ENCODE measurements around the gene CXCR6. TPM values are rescaled to one million over a fixed set of nuclear protein-coding genes. Genes with fewer than 3 reads are reported as not detected.

The CXCR6 gene
- total RNA-seq (2012; rRNA removed), result not detected in 2 replicates

- Histone ChIP-seq H3K4me1 (ENCODE audit: control insufficient read depth, insufficient read depth, low read length) (peaks cover 11% of the 10 kb centered on the region), H3K9me3 (replicated peaks; ENCODE audit: low read length) (no peaks in the 10 kb centered on the region), H3K36me3 (ENCODE audit: insufficient read depth, low read length) (peaks cover 12% of the 10 kb centered on the region), H3K27me3 (ENCODE audit: control insufficient read depth, insufficient read depth, low read length) (peaks cover 4% of the 10 kb centered on the region), H3K4me2 (ENCODE audit: low read length) (no peak within 1 kb of the TSS), H3K4me3 (ENCODE audit: low read length) (no peak within 1 kb of the TSS), H3K9ac (ENCODE audit: low read depth, low read length) (no peak within 1 kb of the TSS)
These were observed at the start of gene CXCR6 for GRCh38 chr3:45943207-45943846. TSS of gene CXCR6 (plus strand) at chr3:45943464. CDS start at chr3:45946482, 3,018 bp downstream.

- no peak overlapping the region for H3K9ac ChIP-seq (ENCODE audit: low read depth, low read length)
- H3K4me1 ChIP-seq (ENCODE audit: control insufficient read depth, insufficient read depth, low read length), result peaks cover 11% of the 10 kb centered on the region
- H3K36me3 ChIP-seq (ENCODE audit: insufficient read depth, low read length), result no peaks in the 10 kb centered on the region
- H3K9me3 ChIP-seq (replicated peaks; ENCODE audit: low read length), result no peaks in the 10 kb centered on the region
- no peak overlapping the region for H3K4me2 ChIP-seq (ENCODE audit: low read length)
- H3K4me3 ChIP-seq (ENCODE audit: low read length), result no peak overlapping the region
- peaks cover 42% of the 10 kb centered on the region for H3K27me3 ChIP-seq (ENCODE audit: control insufficient read depth, insufficient read depth, low read length)
These were observed 49.2 kb upstream of the CXCR6 start for GRCh38 chr3:45894015-45894414.

GRCh38 chr3:45895686-45896468 is 47.4 kb upstream of the CXCR6 start:
- no peaks in the 10 kb centered on the region for H3K36me3 ChIP-seq (ENCODE audit: insufficient read depth, low read length)
- H3K27me3 ChIP-seq (ENCODE audit: control insufficient read depth, insufficient read depth, low read length), result peaks cover 33% of the 10 kb centered on the region
- H3K9me3 ChIP-seq (replicated peaks; ENCODE audit: low read length), result no peaks in the 10 kb centered on the region
- no peak overlapping the region for H3K4me2 ChIP-seq (ENCODE audit: low read length)
- H3K4me3 ChIP-seq (ENCODE audit: low read length), result no peak overlapping the region
- H3K4me1 ChIP-seq (ENCODE audit: control insufficient read depth, insufficient read depth, low read length), result peaks cover 11% of the 10 kb centered on the region
- no peak overlapping the region for H3K9ac ChIP-seq (ENCODE audit: low read depth, low read length)

GRCh38 chr3:45896956-45897355 is 46.3 kb upstream of the CXCR6 start:
- peaks cover 11% of the 10 kb centered on the region for H3K4me1 ChIP-seq (ENCODE audit: control insufficient read depth, insufficient read depth, low read length)
- H3K4me3 ChIP-seq (ENCODE audit: low read length), result no peak overlapping the region
- no peaks in the 10 kb centered on the region for H3K36me3 ChIP-seq (ENCODE audit: insufficient read depth, low read length)
- H3K27me3 ChIP-seq (ENCODE audit: control insufficient read depth, insufficient read depth, low read length), result peaks cover 23% of the 10 kb centered on the region
- no peak overlapping the region for H3K9ac ChIP-seq (ENCODE audit: low read depth, low read length)
- no peaks in the 10 kb centered on the region for H3K9me3 ChIP-seq (replicated peaks; ENCODE audit: low read length)
- H3K4me2 ChIP-seq (ENCODE audit: low read length), result no peak overlapping the region

GRCh38 chr3:45904931-45905330 is 38.3 kb upstream of the CXCR6 start:
- H3K4me1 ChIP-seq (ENCODE audit: control insufficient read depth, insufficient read depth, low read length), result peaks cover 23% of the 10 kb centered on the region
- H3K9ac ChIP-seq (ENCODE audit: low read depth, low read length), result no peak overlapping the region
- H3K4me3 ChIP-seq (ENCODE audit: low read length), result no peak overlapping the region
- H3K27me3 ChIP-seq (ENCODE audit: control insufficient read depth, insufficient read depth, low read length), result no peaks in the 10 kb centered on the region
- no peaks in the 10 kb centered on the region for H3K36me3 ChIP-seq (ENCODE audit: insufficient read depth, low read length)
- no peaks in the 10 kb centered on the region for H3K9me3 ChIP-seq (replicated peaks; ENCODE audit: low read length)
- H3K4me2 ChIP-seq (ENCODE audit: low read length), result no peak overlapping the region

- no peak overlapping the region for H3K4me3 ChIP-seq (ENCODE audit: low read length)
- H3K9ac ChIP-seq (ENCODE audit: low read depth, low read length), result no peak overlapping the region
- H3K4me1 ChIP-seq (ENCODE audit: control insufficient read depth, insufficient read depth, low read length), result peaks cover 23% of the 10 kb centered on the region
- no peak overlapping the region for H3K4me2 ChIP-seq (ENCODE audit: low read length)
- H3K9me3 ChIP-seq (replicated peaks; ENCODE audit: low read length), result no peaks in the 10 kb centered on the region
- no peaks in the 10 kb centered on the region for H3K27me3 ChIP-seq (ENCODE audit: control insufficient read depth, insufficient read depth, low read length)
- H3K36me3 ChIP-seq (ENCODE audit: insufficient read depth, low read length), result no peaks in the 10 kb centered on the region
These were observed 37.5 kb upstream of the CXCR6 start for GRCh38 chr3:45905755-45906154.

- H3K36me3 ChIP-seq (ENCODE audit: insufficient read depth, low read length), result no peaks in the 10 kb centered on the region
- H3K4me1 ChIP-seq (ENCODE audit: control insufficient read depth, insufficient read depth, low read length), result peaks cover 23% of the 10 kb centered on the region
- no peak overlapping the region for H3K4me3 ChIP-seq (ENCODE audit: low read length)
- H3K4me2 ChIP-seq (ENCODE audit: low read length), result peak overlapping the region; percentile 63
- H3K9ac ChIP-seq (ENCODE audit: low read depth, low read length), result peak overlapping the region; percentile 5
- no peaks in the 10 kb centered on the region for H3K9me3 ChIP-seq (replicated peaks; ENCODE audit: low read length)
- H3K27me3 ChIP-seq (ENCODE audit: control insufficient read depth, insufficient read depth, low read length), result no peaks in the 10 kb centered on the region
These were observed 36.4 kb upstream of the CXCR6 start for GRCh38 chr3:45906681-45907407.

- peak overlapping the region; percentile 5 for H3K9ac ChIP-seq (ENCODE audit: low read depth, low read length)
- H3K27me3 ChIP-seq (ENCODE audit: control insufficient read depth, insufficient read depth, low read length), result no peaks in the 10 kb centered on the region
- no peaks in the 10 kb centered on the region for H3K36me3 ChIP-seq (ENCODE audit: insufficient read depth, low read length)
- peak overlapping the region; percentile 63 for H3K4me2 ChIP-seq (ENCODE audit: low read length)
- peaks cover 23% of the 10 kb centered on the region for H3K4me1 ChIP-seq (ENCODE audit: control insufficient read depth, insufficient read depth, low read length)
- peak overlapping the region; percentile 51 for H3K4me3 ChIP-seq (ENCODE audit: low read length)
- no peaks in the 10 kb centered on the region for H3K9me3 ChIP-seq (replicated peaks; ENCODE audit: low read length)
These were observed 35.2 kb upstream of the CXCR6 start for GRCh38 chr3:45907769-45908705.

- no peak overlapping the region for H3K4me2 ChIP-seq (ENCODE audit: low read length)
- no peaks in the 10 kb centered on the region for H3K9me3 ChIP-seq (replicated peaks; ENCODE audit: low read length)
- H3K9ac ChIP-seq (ENCODE audit: low read depth, low read length), result no peak overlapping the region
- H3K4me1 ChIP-seq (ENCODE audit: control insufficient read depth, insufficient read depth, low read length), result peaks cover 23% of the 10 kb centered on the region
- H3K4me3 ChIP-seq (ENCODE audit: low read length), result no peak overlapping the region
- no peaks in the 10 kb centered on the region for H3K36me3 ChIP-seq (ENCODE audit: insufficient read depth, low read length)
- no peaks in the 10 kb centered on the region for H3K27me3 ChIP-seq (ENCODE audit: control insufficient read depth, insufficient read depth, low read length)
These were observed 34.5 kb upstream of the CXCR6 start for GRCh38 chr3:45908761-45909160.

- Histone ChIP-seq H3K4me1 (ENCODE audit: control insufficient read depth, insufficient read depth, low read length) (peaks cover 23% of the 10 kb centered on the region), H3K9ac (ENCODE audit: low read depth, low read length) (no peak overlapping the region), H3K4me3 (ENCODE audit: low read length) (no peak overlapping the region)
These were observed 33.7 kb upstream of the CXCR6 start for GRCh38 chr3:45909542-45909941.

GRCh38 chr3:45910892-45911291 is 32.4 kb upstream of the CXCR6 start:
- Histone ChIP-seq H3K36me3 (ENCODE audit: insufficient read depth, low read length) (no peaks in the 10 kb centered on the region), H3K4me3 (ENCODE audit: low read length) (no peak overlapping the region), H3K27me3 (ENCODE audit: control insufficient read depth, insufficient read depth, low read length) (no peaks in the 10 kb centered on the region), H3K4me2 (ENCODE audit: low read length) (no peak overlapping the region), H3K9ac (ENCODE audit: low read depth, low read length) (no peak overlapping the region), H3K4me1 (ENCODE audit: control insufficient read depth, insufficient read depth, low read length) (peaks cover 30% of the 10 kb centered on the region), H3K9me3 (replicated peaks; ENCODE audit: low read length) (no peaks in the 10 kb centered on the region)

More at GRCh38 chr3:45909542-45909941, 33.7 kb upstream of the CXCR6 start:
- Histone ChIP-seq H3K9me3 (replicated peaks; ENCODE audit: low read length) (no peaks in the 10 kb centered on the region), H3K27me3 (ENCODE audit: control insufficient read depth, insufficient read depth, low read length) (no peaks in the 10 kb centered on the region), H3K4me2 (ENCODE audit: low read length) (no peak overlapping the region), H3K36me3 (ENCODE audit: insufficient read depth, low read length) (no peaks in the 10 kb centered on the region)
